Testis (tissue), 5 donors: ENCODE results near the gene CDH7. TPM values are rescaled to one million over a fixed set of nuclear protein-coding genes. Genes with fewer than 3 reads are reported as not detected.

Source experiments
- DNase-seq: peaks from one replicate; pipeline ENCODE4 v3.0.0-alpha.2; 2019
- H3K27ac ChIP-seq, 2 donors: fragments of 200-600 bp; sonication (generic); one replicate each; pipeline ENCODE4 v1.5.1; 2019
- H3K27me3 ChIP-seq: fragments of 200-600 bp; sonication (generic); one replicate; pipeline ENCODE4 v1.5.1; 2019
- H3K36me3 ChIP-seq: fragments of 200-600 bp; sonication (generic); one replicate; pipeline ENCODE4 v1.5.1; 2017; ENCODE audit warnings: low read depth; ENCODE audit errors: missing control alignments
- H3K4me1 ChIP-seq: fragments of 200-600 bp; sonication (generic); one replicate; pipeline ENCODE4 v1.5.1; 2019
- H3K4me3 ChIP-seq, 2 donors: fragments of 200-600 bp; sonication (generic); one replicate each; pipeline ENCODE4 v1.5.1; 2017 to 2019
- H3K9me3 ChIP-seq: fragments of 200-600 bp; sonication (generic); one replicate; pipeline ENCODE4 v1.5.1; 2017
- CTCF ChIP-seq, 3 experiments: fragments of 450-650 bp in 2 of 3; fragments of 200-600 bp in 1 of 3; sonication (generic) in 1 of 3; IDR thresholded peaks; one replicate each; pipeline ENCODE4 v1.5.1; 2016 to 2019; ENCODE audit warnings: antibody characterized with exemption in 3 of 3, mild to moderate bottlenecking in 2 of 3, moderate library complexity in 1 of 3
- POLR2A ChIP-seq: fragments of 450-650 bp; IDR thresholded peaks from one replicate; pipeline ENCODE4 v1.6.1; 2017; ENCODE audit warnings: antibody characterized with exemption, mild to moderate bottlenecking, moderate library complexity
- WGBS, 2 donors: methylation state at CpG; one replicate each; pipeline ENCODE4 v1.1.5; 2018; 5-methylcytosine and 5-hydroxymethylcytosine counted together
- intact Hi-C: fragments of 100-400 bp; cut with DNase I; formaldehyde crosslinking; loops from one replicate; pipeline ENCODE4 v1.15.1; 2023; ENCODE audit warnings: low total_unique reads
- long read RNA-seq, 2 donors: transcript quantifications; one replicate each; lab custom pipeline, GENCODE V29; 2026
- polyA plus RNA-seq: library from polyadenylated mRNA; stranded (reverse); fragments of 350-450 nt; fragmentation: Illumina TruSeq; extraction: RNeasy Lipid Tissue Mini Kit (QIAGEN cat#74804); gene quantifications from one replicate; pipeline ENCODE4 v1.2.3, GENCODE V29; 2014; ENCODE audit warnings: low read depth, low replicate concordance; ENCODE audit not compliant: insufficient read depth
- total RNA-seq, 2 donors: library from RNA; depleted of rRNA; stranded (reverse); fragments of >200 nt; gene quantifications; one replicate each; pipeline ENCODE4 v1.2.3, GENCODE V29; 2016

CDH7 gene, protein sequence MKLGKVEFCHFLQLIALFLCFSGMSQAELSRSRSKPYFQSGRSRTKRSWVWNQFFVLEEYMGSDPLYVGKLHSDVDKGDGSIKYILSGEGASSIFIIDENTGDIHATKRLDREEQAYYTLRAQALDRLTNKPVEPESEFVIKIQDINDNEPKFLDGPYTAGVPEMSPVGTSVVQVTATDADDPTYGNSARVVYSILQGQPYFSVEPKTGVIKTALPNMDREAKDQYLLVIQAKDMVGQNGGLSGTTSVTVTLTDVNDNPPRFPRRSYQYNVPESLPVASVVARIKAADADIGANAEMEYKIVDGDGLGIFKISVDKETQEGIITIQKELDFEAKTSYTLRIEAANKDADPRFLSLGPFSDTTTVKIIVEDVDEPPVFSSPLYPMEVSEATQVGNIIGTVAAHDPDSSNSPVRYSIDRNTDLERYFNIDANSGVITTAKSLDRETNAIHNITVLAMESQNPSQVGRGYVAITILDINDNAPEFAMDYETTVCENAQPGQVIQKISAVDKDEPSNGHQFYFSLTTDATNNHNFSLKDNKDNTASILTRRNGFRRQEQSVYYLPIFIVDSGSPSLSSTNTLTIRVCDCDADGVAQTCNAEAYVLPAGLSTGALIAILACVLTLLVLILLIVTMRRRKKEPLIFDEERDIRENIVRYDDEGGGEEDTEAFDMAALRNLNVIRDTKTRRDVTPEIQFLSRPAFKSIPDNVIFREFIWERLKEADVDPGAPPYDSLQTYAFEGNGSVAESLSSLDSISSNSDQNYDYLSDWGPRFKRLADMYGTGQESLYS
- total RNA-seq: 1 to 10 TPM; 1.2 to 3.2 TPM
- polyA plus RNA-seq: 1.0 TPM
- long read RNA-seq, donor 1, full-length matches to known transcripts: 5 of 5 reads
- long read RNA-seq, donor 1, partial matches to known transcripts: 0 of 5 reads
- long read RNA-seq, donor 1, other reads (novel, unspliced or antisense): 0 of 5 reads
- long read RNA-seq, donor 2, full-length matches to known transcripts: 1 of 1 reads
- long read RNA-seq, donor 2, partial matches to known transcripts: 0 of 1 reads
- long read RNA-seq, donor 2, other reads (novel, unspliced or antisense): 0 of 1 reads

DNA sequence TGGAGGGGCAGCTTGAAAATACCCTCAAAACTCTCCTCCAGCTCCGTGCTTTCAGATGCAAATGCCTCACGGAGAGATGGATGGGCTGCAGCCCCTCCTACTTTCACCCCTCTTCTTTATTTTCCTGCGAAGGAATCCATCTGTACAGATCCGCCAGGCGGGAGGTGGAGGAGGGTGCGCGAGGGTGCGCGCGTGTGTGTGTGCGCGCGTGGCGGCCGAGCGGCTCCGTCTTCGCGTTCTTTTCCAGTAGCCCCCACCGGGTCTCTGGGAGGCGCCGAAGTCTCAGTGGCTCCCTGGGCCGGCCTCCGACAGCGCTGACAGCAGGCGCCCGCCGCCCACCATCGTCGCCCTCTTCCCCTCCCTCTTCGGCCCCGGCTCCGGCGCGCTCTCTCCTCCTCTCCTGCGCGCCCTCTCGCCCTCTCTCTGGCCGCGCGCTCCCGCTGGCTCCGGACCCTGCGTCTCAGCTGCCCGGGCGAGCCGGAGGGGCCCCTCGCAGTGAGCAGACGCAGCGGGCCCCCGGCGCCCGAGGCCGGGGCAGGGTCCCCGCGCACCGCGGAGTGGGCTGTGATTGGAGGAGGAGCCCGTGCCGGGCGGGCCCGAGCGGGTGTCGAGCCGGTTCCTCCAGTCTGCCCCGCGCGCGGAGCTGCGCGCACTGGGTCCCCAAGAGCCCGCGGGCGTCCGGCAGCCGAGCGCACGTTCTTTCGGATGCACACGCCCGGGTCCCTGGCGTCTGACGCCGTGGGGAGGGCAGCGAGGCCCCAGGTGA is at the start of gene CDH7:
TSS of gene CDH7 (plus strand) at position 624 of the 766 bp plus-strand sequence. CDS start 11,831 bp downstream, outside the sequence.
- DNase-seq: peak; percentile 41
- TF ChIP-seq POLR2A: no peak
- TF ChIP-seq CTCF (IDR thresholded peaks at IDR 0.05): no peak

GRCh38 chr18:65704046-65704445 is 46.8 kb upstream of the CDH7 start:
- 81 to 94% methylated on average over 1 of the region's 1 CpG for WGBS, 2 donors
- H3K36me3 ChIP-seq: no peaks in the 10 kb centered on the region
- no peaks in the 10 kb centered on the region for H3K4me1 ChIP-seq
- TF ChIP-seq CTCF (IDR thresholded peaks at IDR 0.05) (no peak), POLR2A (no peak)
- intact Hi-C loops: no loop called here
- H3K27me3 ChIP-seq: no peaks in the 10 kb centered on the region
- no peak overlapping the region for H3K27ac ChIP-seq
- H3K4me3 ChIP-seq: no peak overlapping the region
- no peak for DNase-seq
- H3K9me3 ChIP-seq: no peaks in the 10 kb centered on the region

More for the DNA sequence above, at the start of gene CDH7:
- H3K27me3 ChIP-seq: no peaks in the 10 kb centered on the region
- H3K4me1 ChIP-seq: no peaks in the 10 kb centered on the region
- no peak within 1 kb of the TSS for H3K27ac ChIP-seq
- 2% methylated on average over 10 to 48 of the region's 85 CpGs for WGBS, 2 donors
- intact Hi-C loops: no loop called here
- H3K36me3 ChIP-seq: no peaks in the 10 kb centered on the region
- peak within 1 kb of the TSS; percentile 44 to 60 for H3K4me3 ChIP-seq
- H3K9me3 ChIP-seq: no peaks in the 10 kb centered on the region

GRCh38 chr18:65706646-65707045 is 44.2 kb upstream of the CDH7 start:
- Histone ChIP-seq H3K27me3 (no peaks in the 10 kb centered on the region), H3K36me3 (no peaks in the 10 kb centered on the region), H3K27ac (no peak overlapping the region), H3K9me3 (no peaks in the 10 kb centered on the region), H3K4me1 (no peaks in the 10 kb centered on the region), H3K4me3 (no peak overlapping the region)
- TF ChIP-seq POLR2A (no peak), CTCF (IDR thresholded peaks at IDR 0.05) (no peak)
- intact Hi-C loops: no loop called here
- WGBS, 2 donors: 100% methylated on average over 1 of the region's 1 CpG
- DNase-seq: no peak

DNA sequence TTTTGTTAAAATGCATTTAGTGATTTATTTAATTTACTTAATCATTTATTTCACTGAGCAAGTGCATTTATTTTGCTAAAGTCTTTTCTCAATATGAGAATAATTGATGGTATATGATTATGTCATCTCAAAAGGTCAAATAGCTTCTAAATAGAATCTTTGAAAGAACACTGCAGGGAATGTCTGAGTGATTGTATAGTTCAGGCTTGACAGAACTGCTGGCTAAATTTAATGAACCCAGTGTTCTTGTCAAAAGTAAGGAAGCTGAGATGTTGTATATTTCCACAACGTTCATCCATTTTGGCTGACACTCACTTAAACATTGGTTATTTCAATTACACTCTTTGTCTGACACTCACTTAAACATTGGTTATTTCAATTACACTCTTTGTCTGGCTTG is 39.3 kb upstream of the CDH7 start:
- Histone ChIP-seq H3K4me3 (no peak overlapping the region), H3K36me3 (no peaks in the 10 kb centered on the region), H3K27ac (no peak overlapping the region), H3K27me3 (no peaks in the 10 kb centered on the region), H3K4me1 (no peaks in the 10 kb centered on the region), H3K9me3 (no peaks in the 10 kb centered on the region)
- no peak for TF ChIP-seq CTCF (IDR thresholded peaks at IDR 0.05)
- no peak for TF ChIP-seq POLR2A
- intact Hi-C loops: no loop called here
- no peak for DNase-seq
- 58 to 67% methylated on average over 1 of the region's 1 CpG for WGBS, 2 donors
